HepG2 (cell line): ENCODE data around the gene CLNS1A. TPM values are rescaled to one million over a fixed set of nuclear protein-coding genes. Genes with fewer than 3 reads are reported as not detected.
A peak's percentile ranks its signal among the peaks of the same experiment; 100 is the strongest.

ENCODE experiments used
- ARNTL ChIP-seq: sonication (generic); formaldehyde crosslinking; IDR thresholded peaks from 2 replicates; pipeline ENCODE4 v1.4.0; 2020; ENCODE audit warnings: mild to moderate bottlenecking, missing genetic modification reagents
- CREM ChIP-seq, 2 experiments: sonication (generic) in 1 of 2; formaldehyde crosslinking in 1 of 2; IDR thresholded peaks; 2 replicates each; pipeline versions ENCODE4 v1.4.0 to v1.6.1; 2016 to 2020; ENCODE audit warnings: antibody characterized with exemption in 1 of 2, mild to moderate bottlenecking in 1 of 2, missing genetic modification reagents in 1 of 2
- DNMT3B ChIP-seq: conservative IDR thresholded peaks from 2 replicates; pipeline ENCODE4 v1.6.1; 2016; ENCODE audit warnings: missing biosample characterization, control low read depth
- GATAD2A ChIP-seq: IDR thresholded peaks from 2 replicates; pipeline ENCODE4 v1.6.1; 2016
- GPN1 ChIP-seq: sonication (generic); formaldehyde crosslinking; IDR thresholded peaks from 2 replicates; pipeline ENCODE4 v1.5.1; 2020; ENCODE audit warnings: missing genetic modification reagents, borderline replicate concordance
- GZF1 ChIP-seq: sonication (generic); formaldehyde crosslinking; IDR thresholded peaks from 2 replicates; pipeline ENCODE4 v1.5.1; 2020; ENCODE audit warnings: mild to moderate bottlenecking, missing genetic modification reagents
- MAZ ChIP-seq, 2 experiments: sonication (generic) in 1 of 2; formaldehyde crosslinking in 1 of 2; IDR thresholded peaks; 2 replicates each; pipeline versions ENCODE4 v1.5.0 to v1.6.1; 2012 to 2020; ENCODE audit warnings: low read depth in 2 of 2, mild to moderate bottlenecking in 2 of 2, borderline replicate concordance in 1 of 2, improper control_type of control experiment in 1 of 2, low read length in 1 of 2, missing genetic modification reagents in 1 of 2, moderate library complexity in 1 of 2
- NCOA5 ChIP-seq: sonication (generic); formaldehyde crosslinking; IDR thresholded peaks from 2 replicates; pipeline ENCODE4 v1.4.0; 2020; ENCODE audit warnings: missing genetic modification reagents
- NFE2 ChIP-seq: sonication (generic); formaldehyde crosslinking; IDR thresholded peaks from 2 replicates; pipeline ENCODE4 v1.4.0; 2020; ENCODE audit warnings: missing genetic modification reagents
- NRL ChIP-seq: sonication (generic); formaldehyde crosslinking; IDR thresholded peaks from 2 replicates; pipeline ENCODE4 v1.5.0; 2020; ENCODE audit warnings: missing genetic modification reagents, mild to moderate bottlenecking, moderate library complexity, borderline replicate concordance
- SNAPC2 ChIP-seq: sonication (generic); formaldehyde crosslinking; IDR thresholded peaks from 2 replicates; pipeline ENCODE4 v1.8.1; 2022; ENCODE audit warnings: mild to moderate bottlenecking, missing genetic modification reagents
- ZMYM3 ChIP-seq: sonication (generic); formaldehyde crosslinking; IDR thresholded peaks from 2 replicates; pipeline ENCODE4 v1.5.1; 2020; ENCODE audit warnings: mild to moderate bottlenecking, missing genetic modification reagents
- ZNF367 ChIP-seq: sonication (generic); formaldehyde crosslinking; IDR thresholded peaks from 2 replicates; pipeline ENCODE4 v1.4.0; 2020; ENCODE audit warnings: missing genetic modification reagents, borderline replicate concordance
- ZNF883 ChIP-seq: sonication (generic); formaldehyde crosslinking; IDR thresholded peaks from 2 replicates; pipeline ENCODE4 v1.5.1; 2020; ENCODE audit warnings: mild to moderate bottlenecking, missing genetic modification reagents; ENCODE audit errors: not compliant biosample characterization
- ZSCAN25 ChIP-seq: sonication (generic); formaldehyde crosslinking; IDR thresholded peaks from 2 replicates; pipeline ENCODE4 v1.8.0; 2022; ENCODE audit warnings: mild to moderate bottlenecking, missing genetic modification reagents
- polyA plus RNA-seq, 8 experiments: library from polyadenylated mRNA; depleted of rRNA in 3 of 8; stranded (reverse) in 7 of 8; unstranded in 1 of 8; fragments of >200 nt; fragmentation: Illumina TruSeq in 4 of 8; extraction: Trizol in 4 of 8; gene quantifications; 2 replicates each; pipeline versions ENCODE4 v1.2.1 to v1.2.3, GENCODE V29; 2011 to 2016; ENCODE audit warnings: low read depth in 4 of 8, missing spikeins in 1 of 8, mixed read lengths in 1 of 8; ENCODE audit not compliant: insufficient read depth in 1 of 8
- total RNA-seq, 5 experiments: library from RNA; depleted of rRNA; stranded (reverse); fragments of >200 nt; fragmentation: Illumina TruSeq; extraction: Trizol; gene quantifications; 2 replicates each; pipeline ENCODE4 v1.2.3, GENCODE V29; 2016; ENCODE audit warnings: low read depth in 1 of 5
- TF ChIP-seq, protein P1 (sequence below): sonication (generic); formaldehyde crosslinking; IDR thresholded peaks from 2 replicates; pipeline ENCODE4 v1.4.0; 2020; ENCODE audit warnings: low read depth, mild to moderate bottlenecking, missing genetic modification reagents
- TF ChIP-seq, protein P2 (sequence below): sonication (generic); formaldehyde crosslinking; IDR thresholded peaks from 2 replicates; pipeline ENCODE4 v1.4.0; 2020; ENCODE audit warnings: missing genetic modification reagents
- TF ChIP-seq, protein P3 (sequence below): sonication (generic); formaldehyde crosslinking; IDR thresholded peaks from 2 replicates; pipeline ENCODE4 v1.5.0; 2020; ENCODE audit warnings: missing genetic modification reagents, mild to moderate bottlenecking, borderline replicate concordance
- TF ChIP-seq, protein P4 (sequence below): sonication (generic); formaldehyde crosslinking; IDR thresholded peaks from 2 replicates; pipeline ENCODE4 v1.4.0; 2020; ENCODE audit warnings: missing genetic modification reagents
- TF ChIP-seq, protein P5 (sequence below): sonication (generic); formaldehyde crosslinking; IDR thresholded peaks from 2 replicates; pipeline ENCODE4 v1.8.1; 2023; ENCODE audit warnings: mild to moderate bottlenecking, missing genetic modification reagents

Gene CLNS1A
- total and polyA plus RNA-seq, 2 of the 13 experiments (the other 11 are each of a cell fraction or from before 2014, with no cell fraction given): 158 to 219 TPM

DNA sequence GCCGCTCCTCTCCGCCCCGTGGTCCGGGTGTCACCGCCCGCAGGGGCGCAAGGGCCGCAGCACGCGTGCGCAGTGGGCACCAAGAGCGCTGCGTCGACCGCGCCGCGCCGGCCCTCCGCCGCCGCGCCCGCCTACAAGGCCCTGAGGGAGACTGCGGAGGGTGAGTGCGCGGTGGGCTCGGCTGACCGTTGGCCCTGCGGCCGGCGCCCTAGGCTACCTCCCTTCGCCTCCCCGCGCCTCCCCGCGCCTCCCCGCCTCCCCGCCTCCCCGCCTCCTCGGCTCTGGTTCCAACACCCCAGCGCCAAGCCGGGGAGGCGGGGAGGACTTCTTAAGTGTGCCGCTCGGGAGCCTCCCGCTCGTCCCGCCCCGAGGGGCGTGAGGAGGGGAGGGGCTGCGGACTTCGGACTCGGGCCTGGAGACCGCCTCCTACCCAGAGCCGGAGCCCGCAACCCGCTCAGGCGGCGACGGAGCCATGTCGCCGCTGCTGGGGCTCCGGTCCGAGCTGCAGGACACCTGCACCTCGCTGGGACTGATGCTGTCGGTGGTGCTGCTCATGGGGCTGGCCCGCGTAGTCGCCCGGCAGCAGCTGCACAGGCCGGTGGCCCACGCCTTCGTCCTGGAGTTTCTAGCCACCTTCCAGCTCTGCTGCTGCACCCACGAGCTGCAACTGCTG is 47.9 kb downstream of the CLNS1A start, which contains the start of gene AQP11 (continued):
- TF ChIP-seq CREM (IDR thresholded peaks at IDR 0.05) (no peak), CREM (CRISPR knock-in tag; IDR thresholded peaks at IDR 0.05) (no peak), ARNTL (CRISPR knock-in tag) (peak; percentile 51; the same call in 1 of the 2 replicates), SNAPC2 (CRISPR knock-in tag) (no peak), DNMT3B (CRISPR knock-in tag) (0 out of 2 replicates have a peak, but pooled peaks have one; percentile 28), NCOA5 (CRISPR knock-in tag) (no peak), ZMYM3 (peak; percentile 59), GPN1 (CRISPR knock-in tag) (no peak; the same call in 1 of the 2 replicates), GZF1 (CRISPR knock-in tag) (no peak), ZNF883 (CRISPR knock-in tag) (peak; percentile 68), ZSCAN25 (CRISPR knock-in tag) (peak; percentile 46), ZNF367 (no peak; the same call in 1 of the 2 replicates), NRL (CRISPR knock-in tag) (peak; percentile 92), MAZ (IDR thresholded peaks at IDR 0.05; ENCODE audit: borderline replicate concordance, low read depth, low read length) (peak; percentile 70; the same call in 1 of the 2 replicates), MAZ (CRISPR knock-in tag; IDR thresholded peaks at IDR 0.05; ENCODE audit: low read depth) (no peak; the same call in none of the 2 replicates), NFE2 (CRISPR knock-in tag) (no peak), GATAD2A (CRISPR knock-in tag) (peak; percentile 65)
- TF ChIP-seq, protein P1, sequence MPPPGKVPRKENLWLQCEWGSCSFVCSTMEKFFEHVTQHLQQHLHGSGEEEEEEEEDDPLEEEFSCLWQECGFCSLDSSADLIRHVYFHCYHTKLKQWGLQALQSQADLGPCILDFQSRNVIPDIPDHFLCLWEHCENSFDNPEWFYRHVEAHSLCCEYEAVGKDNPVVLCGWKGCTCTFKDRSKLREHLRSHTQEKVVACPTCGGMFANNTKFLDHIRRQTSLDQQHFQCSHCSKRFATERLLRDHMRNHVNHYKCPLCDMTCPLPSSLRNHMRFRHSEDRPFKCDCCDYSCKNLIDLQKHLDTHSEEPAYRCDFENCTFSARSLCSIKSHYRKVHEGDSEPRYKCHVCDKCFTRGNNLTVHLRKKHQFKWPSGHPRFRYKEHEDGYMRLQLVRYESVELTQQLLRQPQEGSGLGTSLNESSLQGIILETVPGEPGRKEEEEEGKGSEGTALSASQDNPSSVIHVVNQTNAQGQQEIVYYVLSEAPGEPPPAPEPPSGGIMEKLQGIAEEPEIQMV (CRISPR knock-in tag): 0 out of 2 replicates have a peak, but pooled peaks have one; percentile 35
- TF ChIP-seq, protein P2, sequence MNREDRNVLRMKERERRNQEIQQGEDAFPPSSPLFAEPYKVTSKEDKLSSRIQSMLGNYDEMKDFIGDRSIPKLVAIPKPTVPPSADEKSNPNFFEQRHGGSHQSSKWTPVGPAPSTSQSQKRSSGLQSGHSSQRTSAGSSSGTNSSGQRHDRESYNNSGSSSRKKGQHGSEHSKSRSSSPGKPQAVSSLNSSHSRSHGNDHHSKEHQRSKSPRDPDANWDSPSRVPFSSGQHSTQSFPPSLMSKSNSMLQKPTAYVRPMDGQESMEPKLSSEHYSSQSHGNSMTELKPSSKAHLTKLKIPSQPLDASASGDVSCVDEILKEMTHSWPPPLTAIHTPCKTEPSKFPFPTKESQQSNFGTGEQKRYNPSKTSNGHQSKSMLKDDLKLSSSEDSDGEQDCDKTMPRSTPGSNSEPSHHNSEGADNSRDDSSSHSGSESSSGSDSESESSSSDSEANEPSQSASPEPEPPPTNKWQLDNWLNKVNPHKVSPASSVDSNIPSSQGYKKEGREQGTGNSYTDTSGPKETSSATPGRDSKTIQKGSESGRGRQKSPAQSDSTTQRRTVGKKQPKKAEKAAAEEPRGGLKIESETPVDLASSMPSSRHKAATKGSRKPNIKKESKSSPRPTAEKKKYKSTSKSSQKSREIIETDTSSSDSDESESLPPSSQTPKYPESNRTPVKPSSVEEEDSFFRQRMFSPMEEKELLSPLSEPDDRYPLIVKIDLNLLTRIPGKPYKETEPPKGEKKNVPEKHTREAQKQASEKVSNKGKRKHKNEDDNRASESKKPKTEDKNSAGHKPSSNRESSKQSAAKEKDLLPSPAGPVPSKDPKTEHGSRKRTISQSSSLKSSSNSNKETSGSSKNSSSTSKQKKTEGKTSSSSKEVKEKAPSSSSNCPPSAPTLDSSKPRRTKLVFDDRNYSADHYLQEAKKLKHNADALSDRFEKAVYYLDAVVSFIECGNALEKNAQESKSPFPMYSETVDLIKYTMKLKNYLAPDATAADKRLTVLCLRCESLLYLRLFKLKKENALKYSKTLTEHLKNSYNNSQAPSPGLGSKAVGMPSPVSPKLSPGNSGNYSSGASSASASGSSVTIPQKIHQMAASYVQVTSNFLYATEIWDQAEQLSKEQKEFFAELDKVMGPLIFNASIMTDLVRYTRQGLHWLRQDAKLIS: no peak; the same call in 1 of the 2 replicates
- TF ChIP-seq, protein P3, sequence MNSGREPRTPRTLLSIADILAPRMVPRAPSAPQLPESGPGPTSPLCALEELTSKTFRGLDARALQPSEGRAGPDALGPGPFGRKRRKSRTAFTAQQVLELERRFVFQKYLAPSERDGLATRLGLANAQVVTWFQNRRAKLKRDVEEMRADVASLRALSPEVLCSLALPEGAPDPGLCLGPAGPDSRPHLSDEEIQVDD (CRISPR knock-in tag): peak; percentile 80; the same call in 1 of the 2 replicates
- TF ChIP-seq, protein P4, sequence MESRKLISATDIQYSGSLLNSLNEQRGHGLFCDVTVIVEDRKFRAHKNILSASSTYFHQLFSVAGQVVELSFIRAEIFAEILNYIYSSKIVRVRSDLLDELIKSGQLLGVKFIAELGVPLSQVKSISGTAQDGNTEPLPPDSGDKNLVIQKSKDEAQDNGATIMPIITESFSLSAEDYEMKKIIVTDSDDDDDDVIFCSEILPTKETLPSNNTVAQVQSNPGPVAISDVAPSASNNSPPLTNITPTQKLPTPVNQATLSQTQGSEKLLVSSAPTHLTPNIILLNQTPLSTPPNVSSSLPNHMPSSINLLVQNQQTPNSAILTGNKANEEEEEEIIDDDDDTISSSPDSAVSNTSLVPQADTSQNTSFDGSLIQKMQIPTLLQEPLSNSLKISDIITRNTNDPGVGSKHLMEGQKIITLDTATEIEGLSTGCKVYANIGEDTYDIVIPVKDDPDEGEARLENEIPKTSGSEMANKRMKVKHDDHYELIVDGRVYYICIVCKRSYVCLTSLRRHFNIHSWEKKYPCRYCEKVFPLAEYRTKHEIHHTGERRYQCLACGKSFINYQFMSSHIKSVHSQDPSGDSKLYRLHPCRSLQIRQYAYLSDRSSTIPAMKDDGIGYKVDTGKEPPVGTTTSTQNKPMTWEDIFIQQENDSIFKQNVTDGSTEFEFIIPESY (CRISPR knock-in tag): no peak
- TF ChIP-seq, protein P5, sequence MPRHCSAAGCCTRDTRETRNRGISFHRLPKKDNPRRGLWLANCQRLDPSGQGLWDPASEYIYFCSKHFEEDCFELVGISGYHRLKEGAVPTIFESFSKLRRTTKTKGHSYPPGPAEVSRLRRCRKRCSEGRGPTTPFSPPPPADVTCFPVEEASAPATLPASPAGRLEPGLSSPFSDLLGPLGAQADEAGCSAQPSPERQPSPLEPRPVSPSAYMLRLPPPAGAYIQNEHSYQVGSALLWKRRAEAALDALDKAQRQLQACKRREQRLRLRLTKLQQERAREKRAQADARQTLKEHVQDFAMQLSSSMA: no peak
